HepG2 (cell line): Measurements from ENCODE around the gene SPATA21. TPM values are rescaled to one million over a fixed set of nuclear protein-coding genes. Genes with fewer than 3 reads are reported as not detected.

Source experiments
- ATF3 ChIP-seq: sonication (generic); formaldehyde crosslinking; IDR thresholded peaks from 2 replicates; pipeline ENCODE4 v1.4.0; 2020; ENCODE audit warnings: missing genetic modification reagents
- CEBPZ ChIP-seq: IDR thresholded peaks from 2 replicates; pipeline ENCODE4 v1.6.1; 2012; ENCODE audit warnings: low read length, improper control_type of control experiment
- CTCF ChIP-seq: sonication (generic); formaldehyde crosslinking; IDR thresholded peaks from 2 replicates; pipeline ENCODE4 v1.5.0; 2020; ENCODE audit warnings: mild to moderate bottlenecking, missing genetic modification reagents, moderate library complexity
- GRHL1 ChIP-seq: sonication (generic); formaldehyde crosslinking; conservative IDR thresholded peaks from 2 replicates; pipeline ENCODE4 v1.8.0; 2022; ENCODE audit warnings: missing genetic modification reagents
- IRF2 ChIP-seq: IDR thresholded peaks from 2 replicates; pipeline ENCODE4 v1.6.1; 2018; ENCODE audit warnings: missing genetic modification reagents, missing compliant biosample characterization
- KMT2A ChIP-seq: sonication (generic); formaldehyde crosslinking; IDR thresholded peaks from 2 replicates; pipeline ENCODE4 v1.4.0; 2020; ENCODE audit warnings: missing genetic modification reagents
- SATB2 ChIP-seq: sonication (generic); formaldehyde crosslinking; IDR thresholded peaks from 2 replicates; pipeline ENCODE4 v1.5.0; 2020; ENCODE audit warnings: missing genetic modification reagents
- SKI ChIP-seq: fragments of 450-650 bp; IDR thresholded peaks from one replicate; pipeline ENCODE4 v1.6.1; 2018; ENCODE audit warnings: mild to moderate bottlenecking; ENCODE audit not compliant: partially characterized antibody
- SRSF1 ChIP-seq: fragments of 200-400 bp; formaldehyde crosslinking; optimal IDR thresholded peaks from 2 replicates; pipeline ENCODE3; 2017; ENCODE audit warnings: mild to moderate bottlenecking, low read depth, low read length, moderate library complexity
- TOE1 ChIP-seq: sonication (generic); formaldehyde crosslinking; IDR thresholded peaks from 2 replicates; pipeline ENCODE4 v1.4.0; 2020; ENCODE audit warnings: mild to moderate bottlenecking, missing genetic modification reagents
- ZNF12 ChIP-seq: sonication (generic); formaldehyde crosslinking; IDR thresholded peaks from 2 replicates; pipeline ENCODE4 v1.5.0; 2020; ENCODE audit warnings: missing genetic modification reagents
- ZNF142 ChIP-seq: sonication (generic); formaldehyde crosslinking; IDR thresholded peaks from 2 replicates; pipeline ENCODE4 v1.4.0; 2020; ENCODE audit warnings: missing genetic modification reagents
- ZNF263 ChIP-seq: sonication (generic); formaldehyde crosslinking; IDR thresholded peaks from 2 replicates; pipeline ENCODE4 v1.4.0; 2020; ENCODE audit warnings: missing genetic modification reagents
- ZNF777 ChIP-seq: sonication (generic); formaldehyde crosslinking; IDR thresholded peaks from 2 replicates; pipeline ENCODE4 v1.4.0; 2020; ENCODE audit warnings: missing genetic modification reagents
- ZSCAN21 ChIP-seq: sonication (generic); formaldehyde crosslinking; IDR thresholded peaks from 2 replicates; pipeline ENCODE4 v1.8.0; 2022; ENCODE audit warnings: mild to moderate bottlenecking, missing genetic modification reagents, moderate library complexity, borderline replicate concordance
- ZSCAN25 ChIP-seq: sonication (generic); formaldehyde crosslinking; IDR thresholded peaks from 2 replicates; pipeline ENCODE4 v1.8.0; 2022; ENCODE audit warnings: mild to moderate bottlenecking, missing genetic modification reagents
- polyA plus RNA-seq, 8 experiments: library from polyadenylated mRNA; depleted of rRNA in 3 of 8; stranded (reverse) in 7 of 8; unstranded in 1 of 8; fragments of >200 nt; fragmentation: Illumina TruSeq in 4 of 8; extraction: Trizol in 4 of 8; gene quantifications; 2 replicates each; pipeline versions ENCODE4 v1.2.1 to v1.2.3, GENCODE V29; 2011 to 2016; ENCODE audit warnings: low read depth in 4 of 8, missing spikeins in 1 of 8, mixed read lengths in 1 of 8; ENCODE audit not compliant: insufficient read depth in 1 of 8
- total RNA-seq, 5 experiments: library from RNA; depleted of rRNA; stranded (reverse); fragments of >200 nt; fragmentation: Illumina TruSeq; extraction: Trizol; gene quantifications; 2 replicates each; pipeline ENCODE4 v1.2.3, GENCODE V29; 2016; ENCODE audit warnings: low read depth in 1 of 5

SPATA21 gene
- total and polyA plus RNA-seq, 2 of the 13 experiments (the other 11 are each of a cell fraction or from before 2014, with no cell fraction given): 0.80 to 1.4 TPM

- TF ChIP-seq CEBPZ (no peak), SRSF1 (peak; percentile 50), ZNF12 (CRISPR knock-in tag) (peak; percentile 73; the same call in 1 of the 2 replicates), GRHL1 (CRISPR knock-in tag) (no peak), ZNF142 (CRISPR knock-in tag) (peak; percentile 85; the same call in 1 of the 2 replicates), ZNF263 (CRISPR knock-in tag) (peak; percentile 61), ZSCAN21 (CRISPR knock-in tag) (peak; percentile 93; the same call in 1 of the 2 replicates), ZSCAN25 (CRISPR knock-in tag) (no peak; the same call in 1 of the 2 replicates), TOE1 (CRISPR knock-in tag) (no peak), SKI (peak; percentile 75), CTCF (CRISPR knock-in tag) (peak; percentile 99), ATF3 (CRISPR knock-in tag) (0 out of 2 replicates have a peak, but pooled peaks have one; percentile 16), IRF2 (peak; percentile 98), ZNF777 (CRISPR knock-in tag) (peak; percentile 98), SATB2 (CRISPR knock-in tag) (no peak), KMT2A (CRISPR knock-in tag) (peak; percentile 97)
These were observed 3.5 kb upstream of the SPATA21 start, which contains the start of gene NECAP2 (continued) for GRCh38 chr1:16440470-16441281.
